Adrenal gland (tissue), 5 donors: ENCODE measurements around the gene FKBP11.

ENCODE experiments used
- CTCF ChIP-seq, 6 experiments: fragments of 450-650 bp in 4 of 6; fragments of 200-600 bp in 2 of 6; sonication (generic) in 1 of 6; IDR thresholded peaks; 1 replicate in 5 of 6; 2 replicates in 1 of 6; pipeline versions ENCODE4 v1.5.1 to v1.8.0; 2016 to 2021; ENCODE audit warnings: antibody characterized with exemption in 6 of 6, mild to moderate bottlenecking in 2 of 6, moderate library complexity in 1 of 6
- POLR2A ChIP-seq, 2 donors: fragments of 450-650 bp; IDR thresholded peaks; one replicate each; pipeline ENCODE4 v1.6.1; 2017; ENCODE audit warnings: antibody characterized with exemption in 2 of 2, mild to moderate bottlenecking in 2 of 2, moderate library complexity in 1 of 2
- donor health status: DM: no; HTN: no; CAD: no.

GRCh38 chr12:48889679-48890078, 35.6 kb downstream of the FKBP11 start:
- TF ChIP-seq CTCF (IDR thresholded peaks at IDR 0.05) = no peak
- no peak for TF ChIP-seq POLR2A (IDR thresholded peaks at IDR 0.05)
